Measurements from ENCODE around the gene KMT2E.

DNA sequence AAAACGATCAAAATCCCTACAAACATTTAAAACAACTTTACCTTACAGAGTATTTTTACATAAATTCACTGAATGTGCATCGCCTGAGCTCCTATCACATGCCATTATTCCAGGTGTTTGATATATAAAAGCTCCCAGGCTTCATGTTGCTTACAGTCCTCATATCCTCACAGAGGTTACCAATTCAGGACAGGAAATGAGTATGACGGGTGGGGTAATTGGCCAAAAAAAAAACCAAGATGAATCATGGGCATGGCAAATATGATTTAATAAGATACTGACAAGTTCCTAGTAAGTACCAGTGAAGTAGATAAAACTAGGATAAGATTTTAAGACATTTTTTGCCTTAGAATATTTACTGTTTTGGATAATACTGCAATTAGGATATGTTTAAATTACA, 135.8 kb downstream of the KMT2E start:
- no peak for TF ChIP-seq POLR2AphosphoS5 (IDR thresholded peaks at IDR 0.05)
- TF ChIP-seq EP300 (IDR thresholded peaks at IDR 0.05) = no peak
- TF ChIP-seq POLR2A (IDR thresholded peaks at IDR 0.05) = no peak
